GM04504 (cell line): Measurements from ENCODE around the gene VEPH1.

Experiments
- DNase-seq: peaks from one replicate; pipeline ENCODE4 v3.0.0-alpha.2; 2012; ENCODE audit warnings: low read depth

The VEPH1 gene

GRCh38 chr3:157259825-157260224, 243.4 kb downstream of the VEPH1 start:
- DNase-seq: no peak

- DNase-seq: no peak
Observed at GRCh38 chr3:157257101-157257500, 246.1 kb downstream of the VEPH1 start.

GRCh38 chr3:157255797-157256196, 247.4 kb downstream of the VEPH1 start:
- no peak for DNase-seq

GRCh38 chr3:157251685-157252084, 251.5 kb downstream of the VEPH1 start:
- no peak for DNase-seq

DNA sequence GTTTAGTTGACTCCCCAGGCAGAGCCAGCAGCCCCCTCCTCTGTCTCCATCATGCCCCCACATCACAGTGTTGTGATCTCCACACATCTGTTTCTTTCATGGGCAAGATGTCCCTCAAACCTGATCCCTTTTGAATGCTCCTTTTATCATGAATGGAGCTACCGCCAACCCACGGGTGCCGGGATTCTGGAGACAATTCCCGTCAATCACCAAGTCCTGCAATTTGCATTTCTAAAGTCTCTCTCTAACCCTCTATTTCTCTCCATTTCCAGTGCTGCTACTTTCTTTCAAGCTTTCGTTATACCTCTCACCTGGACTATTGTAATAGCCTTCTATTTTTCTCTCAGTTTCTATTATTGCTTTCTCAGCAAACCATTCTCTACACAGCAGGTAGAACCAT, 253.6 kb downstream of the VEPH1 start:
- DNase-seq: no peak

- peak; percentile 55 for DNase-seq
Observed at GRCh38 chr3:157248590-157249422, 254.4 kb downstream of the VEPH1 start.

DNA sequence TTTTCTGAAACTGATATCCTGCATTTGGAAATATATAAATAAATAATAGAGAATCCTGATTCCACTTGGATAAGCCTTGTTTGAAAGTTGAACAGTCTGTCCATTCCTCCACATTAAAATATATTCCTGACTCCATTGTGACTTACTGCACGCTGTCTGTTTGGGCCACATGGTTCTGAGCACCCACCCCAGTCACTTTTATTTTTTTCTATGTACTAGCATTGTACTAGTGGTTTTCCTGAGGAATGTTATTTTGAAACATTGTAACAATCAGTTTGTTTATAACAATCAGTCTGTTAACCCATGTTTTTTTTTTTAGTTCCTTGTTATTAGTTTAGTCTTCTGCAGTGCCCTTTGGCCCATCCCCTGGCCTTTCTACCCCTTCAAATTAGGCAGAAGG, 255.8 kb downstream of the VEPH1 start:
- DNase-seq: no peak

DNA sequence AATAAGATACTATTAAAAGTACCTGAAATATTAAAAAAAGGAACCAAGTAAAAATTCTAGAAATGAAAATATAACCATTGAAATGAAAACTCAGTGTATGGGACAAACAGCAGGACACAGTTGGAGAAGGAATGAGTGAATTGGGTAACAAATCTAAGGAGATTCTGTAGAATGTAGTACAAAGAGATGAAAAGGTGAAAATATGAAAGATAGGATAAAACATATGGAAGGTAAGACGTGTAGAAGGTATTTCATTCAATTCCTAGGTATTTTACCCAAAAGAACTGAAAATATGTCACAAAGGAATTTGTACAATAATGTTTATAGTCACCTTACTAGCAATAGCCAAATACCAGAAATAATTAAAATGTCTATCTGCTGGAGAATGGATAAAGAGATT, 260.4 kb downstream of the VEPH1 start:
- DNase-seq: no peak

- DNase-seq: no peak
Observed at GRCh38 chr3:157241599-157241998, 261.6 kb downstream of the VEPH1 start.

GRCh38 chr3:157240408-157240807, 262.8 kb downstream of the VEPH1 start:
- no peak for DNase-seq

DNA sequence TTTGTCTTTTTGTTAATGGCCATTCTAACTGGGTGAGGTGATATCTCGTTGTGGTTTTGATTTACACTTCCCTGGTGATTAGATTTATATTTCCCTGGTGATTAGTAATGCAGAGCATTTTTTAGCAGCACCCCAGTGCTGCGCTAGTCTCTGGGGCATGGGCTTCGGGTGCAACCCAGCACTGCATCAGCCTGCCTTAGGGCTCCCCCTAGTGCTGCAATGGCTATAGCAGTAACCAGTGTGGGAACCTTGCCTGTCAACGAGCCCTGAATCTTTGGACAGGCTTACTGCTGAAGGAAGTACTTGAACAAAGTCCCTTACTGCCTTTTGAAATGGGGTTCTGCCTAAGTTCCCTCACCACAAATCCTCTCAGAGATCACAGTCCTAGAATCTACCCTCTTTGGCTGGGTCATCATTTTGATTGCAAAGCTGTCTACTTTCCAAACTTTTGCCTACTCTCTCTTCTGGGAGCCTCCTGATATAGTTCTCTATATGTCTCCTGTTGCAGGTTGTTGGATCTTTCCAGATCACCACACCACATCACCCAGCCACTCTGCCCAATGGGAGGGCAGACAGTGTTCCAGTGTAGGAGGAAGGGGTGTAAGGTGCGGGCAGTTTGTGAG, 264.0 kb downstream of the VEPH1 start:
- DNase-seq: peak; percentile 19

DNA sequence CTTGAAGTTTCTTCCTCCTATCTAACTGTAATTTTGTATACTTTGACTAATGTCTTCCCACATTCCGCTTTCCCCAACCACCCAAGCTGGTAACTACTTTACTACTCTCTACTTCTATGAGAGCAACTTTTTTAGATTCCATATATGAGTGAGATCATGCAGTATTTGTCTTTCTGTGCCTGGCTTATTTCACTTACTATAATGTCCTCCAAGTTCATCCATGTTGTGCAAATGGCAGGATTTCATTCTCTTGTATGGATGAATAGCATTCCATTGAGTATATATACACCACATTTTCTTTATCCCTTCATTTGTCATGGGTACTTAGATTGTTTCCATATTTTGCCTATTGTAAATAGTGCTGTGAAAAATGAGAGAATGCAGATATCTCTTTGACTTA, 264.8 kb downstream of the VEPH1 start:
- DNase-seq: no peak

DNA sequence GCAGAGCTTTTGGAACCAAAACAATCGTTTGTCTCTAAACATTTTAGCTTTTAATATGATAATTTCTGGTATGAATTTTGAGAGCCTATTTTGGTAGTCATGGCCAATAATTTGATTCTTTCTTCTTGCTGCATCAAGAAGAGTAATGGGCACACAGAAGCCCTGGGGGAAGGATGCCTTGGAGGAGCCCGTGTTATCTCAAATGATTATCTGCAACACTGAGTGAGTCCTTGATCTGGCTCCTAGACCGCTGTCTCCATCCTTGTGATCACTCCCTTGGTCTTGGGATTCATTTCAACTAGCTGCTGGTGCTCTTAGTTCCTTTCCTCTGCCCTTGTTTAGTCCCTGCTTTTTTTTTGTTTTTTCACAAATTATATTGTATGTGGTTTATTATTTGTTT, 265.3 kb downstream of the VEPH1 start:
- DNase-seq: no peak

- DNase-seq: no peak
Observed at GRCh38 chr3:157235291-157235690, 267.9 kb downstream of the VEPH1 start.

- DNase-seq: no peak
Observed at GRCh38 chr3:157233923-157234322, 269.3 kb downstream of the VEPH1 start.

DNA sequence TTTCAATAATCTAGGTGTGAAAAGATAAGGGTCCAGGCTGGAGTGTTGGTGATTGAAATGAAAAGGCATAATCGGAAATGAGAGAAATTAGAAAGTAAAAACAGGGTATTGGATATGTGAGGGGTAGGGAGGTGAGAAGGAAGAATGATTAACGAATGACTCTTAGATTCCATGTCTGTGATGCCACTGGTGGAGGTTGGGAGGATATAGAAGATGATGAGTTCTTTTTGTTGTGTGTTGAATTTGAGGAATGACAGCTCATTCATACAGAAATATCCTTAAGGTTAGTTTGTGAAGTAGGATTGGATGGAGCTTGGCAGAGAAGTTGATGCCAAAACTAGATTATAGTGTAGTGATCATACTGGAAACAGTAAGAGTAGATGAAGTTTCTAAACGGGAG, 271.1 kb downstream of the VEPH1 start:
- no peak for DNase-seq

DNA sequence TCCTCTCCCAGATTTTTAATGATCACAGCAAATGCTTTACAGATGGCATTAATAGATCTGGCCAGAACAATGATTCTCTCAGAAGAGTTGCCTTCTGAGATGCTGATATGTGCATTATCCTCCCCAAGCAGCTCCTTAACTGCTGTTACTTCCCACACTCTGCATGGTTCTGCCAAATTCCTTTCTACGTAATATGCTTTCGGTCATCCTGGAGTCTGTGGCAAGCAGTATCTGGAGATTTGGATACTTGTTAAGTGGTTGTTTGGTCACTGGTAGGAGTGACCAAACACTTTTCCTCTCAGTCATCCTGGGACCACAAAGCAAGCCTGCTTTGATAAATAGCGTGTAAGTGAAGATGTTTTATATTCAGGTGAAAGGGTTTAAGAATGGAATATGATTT, 272.1 kb downstream of the VEPH1 start:
- peak; percentile 55 for DNase-seq

DNA sequence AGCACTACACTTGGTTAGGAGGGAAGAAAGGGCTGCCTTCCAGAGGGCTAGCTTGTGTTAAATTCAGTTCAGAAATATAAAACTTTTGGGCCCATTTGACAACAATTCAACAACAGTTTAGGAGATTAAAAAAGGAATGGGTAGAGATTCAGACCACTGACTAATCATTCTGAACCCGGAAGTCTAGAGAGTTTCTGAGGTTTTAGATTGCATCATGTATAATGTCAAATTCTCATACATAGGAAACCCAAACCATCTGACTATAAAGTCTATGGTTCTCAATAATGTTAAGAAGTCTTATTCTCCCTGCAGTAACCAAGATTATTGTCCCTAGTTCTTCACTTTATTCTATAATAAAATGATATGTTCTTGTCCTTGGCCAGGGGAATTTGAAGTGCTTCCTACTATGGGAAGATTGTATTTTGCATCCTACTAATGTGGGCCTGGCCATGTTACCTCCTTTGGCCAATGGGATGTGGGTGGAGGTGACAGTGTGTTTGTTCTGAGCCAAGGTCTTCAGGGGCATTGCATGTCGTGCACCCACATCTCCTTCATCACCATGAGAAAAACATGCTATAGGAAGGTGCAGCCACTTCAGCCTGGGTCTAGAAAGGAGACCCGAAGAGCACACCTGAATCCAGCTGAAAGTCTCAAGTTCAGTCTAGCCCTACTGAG, 276.9 kb downstream of the VEPH1 start:
- no peak for DNase-seq

DNA sequence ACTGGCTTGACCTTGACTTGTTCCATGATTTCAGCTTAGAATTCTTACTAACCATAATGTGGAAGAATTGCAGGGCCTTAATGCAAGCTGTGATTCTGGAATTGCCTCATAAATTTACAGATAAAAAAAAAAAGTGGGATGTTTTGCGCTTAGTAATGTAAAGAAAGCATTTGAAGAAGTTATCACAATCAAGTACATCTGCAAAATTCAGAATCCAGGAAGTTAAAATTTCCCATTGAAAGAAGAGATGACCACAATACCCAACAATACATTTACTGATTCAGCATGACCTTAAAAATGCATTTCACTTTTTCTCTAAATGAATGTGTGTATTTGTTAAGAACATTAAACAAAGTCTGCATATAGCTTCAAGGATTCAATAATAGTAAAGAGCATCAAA, 278.2 kb downstream of the VEPH1 start:
- DNase-seq: no peak

DNA sequence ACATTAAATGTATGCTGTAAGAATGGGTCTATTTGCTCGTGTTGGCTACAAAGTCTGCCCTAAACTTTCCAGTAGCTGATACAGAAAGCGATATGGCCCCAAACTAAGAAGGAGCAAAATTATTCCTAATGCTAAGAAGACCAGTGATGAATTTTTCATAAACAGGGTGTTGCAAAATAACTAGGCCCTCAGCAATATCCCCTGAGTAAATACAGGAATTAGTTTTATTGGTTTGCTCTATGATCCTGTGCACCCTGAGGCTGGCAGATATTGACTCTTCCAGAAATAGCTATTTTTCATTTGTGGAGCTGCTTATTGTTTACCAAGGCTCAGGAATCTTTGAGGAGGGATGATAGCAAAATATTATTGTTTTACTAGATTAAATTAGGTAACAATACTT, 282.3 kb downstream of the VEPH1 start:
- DNase-seq: no peak

- no peak for DNase-seq
Observed at GRCh38 chr3:157220211-157220610, 283.0 kb downstream of the VEPH1 start.

DNA sequence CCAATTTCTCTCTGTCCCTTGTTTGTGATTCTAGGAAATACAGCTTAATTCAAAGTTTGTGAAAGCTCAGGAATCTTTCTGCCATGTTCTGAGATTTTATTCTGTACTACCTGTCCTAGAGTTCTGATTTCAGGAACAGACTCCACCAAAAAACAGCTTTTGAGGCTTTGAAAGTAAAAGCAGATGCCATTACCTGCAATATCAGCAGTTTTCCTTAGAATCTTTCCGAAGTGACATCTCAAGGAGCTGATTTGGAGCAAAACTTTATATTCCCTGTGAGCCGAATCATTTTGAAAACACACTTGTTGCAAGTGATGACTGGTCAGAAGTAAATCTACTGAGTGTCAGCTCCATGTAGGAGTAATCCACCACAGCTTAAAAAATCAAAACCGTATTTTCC, 284.0 kb downstream of the VEPH1 start:
- DNase-seq: no peak
